ENCODE data around the gene CTSS. TPM values are rescaled to one million over a fixed set of nuclear protein-coding genes. Genes with fewer than 3 reads are reported as not detected.
A peak's percentile ranks its signal among the peaks of the same experiment; 100 is the strongest.

CTSS gene
- total RNA-seq, 2 donors from 2014 or later, result 11.3 to 24.6 TPM

DNA sequence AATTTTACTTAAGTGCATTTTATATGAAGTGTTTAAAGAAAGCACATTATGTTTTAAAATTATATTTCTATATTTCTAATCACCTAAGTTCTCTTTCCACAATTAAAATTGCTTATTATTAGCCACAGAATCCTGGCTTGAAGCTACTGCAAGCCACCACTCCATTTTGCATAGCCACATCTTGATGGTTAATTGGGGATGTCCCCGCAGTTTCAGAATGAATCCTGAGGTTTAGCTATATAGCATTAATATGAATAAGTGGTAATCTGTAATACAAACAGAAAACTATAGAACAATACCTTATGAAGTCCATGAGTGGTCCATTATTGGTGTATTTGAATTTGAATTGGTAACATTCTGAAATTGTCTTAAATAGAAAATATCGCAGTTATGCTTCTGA lies 57.0 kb downstream of the CTSS start:
- no peak for DNase-seq (ENCODE audit: low spot score)
- H3K4me1 ChIP-seq (replicated peaks), result no peaks in the 10 kb centered on the region
- intact Hi-C loops (cut with DNase I), result no loop called here
- no peak overlapping the region for H3K4me3 ChIP-seq
- H3K9me3 ChIP-seq, result no peaks in the 10 kb centered on the region
- no peaks in the 10 kb centered on the region for H3K36me3 ChIP-seq
- TF ChIP-seq, protein P1, sequence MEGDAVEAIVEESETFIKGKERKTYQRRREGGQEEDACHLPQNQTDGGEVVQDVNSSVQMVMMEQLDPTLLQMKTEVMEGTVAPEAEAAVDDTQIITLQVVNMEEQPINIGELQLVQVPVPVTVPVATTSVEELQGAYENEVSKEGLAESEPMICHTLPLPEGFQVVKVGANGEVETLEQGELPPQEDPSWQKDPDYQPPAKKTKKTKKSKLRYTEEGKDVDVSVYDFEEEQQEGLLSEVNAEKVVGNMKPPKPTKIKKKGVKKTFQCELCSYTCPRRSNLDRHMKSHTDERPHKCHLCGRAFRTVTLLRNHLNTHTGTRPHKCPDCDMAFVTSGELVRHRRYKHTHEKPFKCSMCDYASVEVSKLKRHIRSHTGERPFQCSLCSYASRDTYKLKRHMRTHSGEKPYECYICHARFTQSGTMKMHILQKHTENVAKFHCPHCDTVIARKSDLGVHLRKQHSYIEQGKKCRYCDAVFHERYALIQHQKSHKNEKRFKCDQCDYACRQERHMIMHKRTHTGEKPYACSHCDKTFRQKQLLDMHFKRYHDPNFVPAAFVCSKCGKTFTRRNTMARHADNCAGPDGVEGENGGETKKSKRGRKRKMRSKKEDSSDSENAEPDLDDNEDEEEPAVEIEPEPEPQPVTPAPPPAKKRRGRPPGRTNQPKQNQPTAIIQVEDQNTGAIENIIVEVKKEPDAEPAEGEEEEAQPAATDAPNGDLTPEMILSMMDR (IDR thresholded peaks at IDR 0.05), result no peak
- no peak for TF ChIP-seq POLR2AphosphoS5 (IDR thresholded peaks at IDR 0.05)
- WGBS, result 94% methylated on average over 2 of the region's 2 CpGs
- H3K27ac ChIP-seq, result no peak overlapping the region
- no peaks in the 10 kb centered on the region for H3K27me3 ChIP-seq (replicated peaks; ENCODE audit: insufficient read depth)

- no peak for DNase-seq (ENCODE audit: low spot score)
- 84% methylated on average over 1 of the region's 1 CpG for WGBS
- H3K27me3 ChIP-seq (replicated peaks; ENCODE audit: insufficient read depth), result no peaks in the 10 kb centered on the region
- H3K36me3 ChIP-seq, result no peaks in the 10 kb centered on the region
- no peaks in the 10 kb centered on the region for H3K9me3 ChIP-seq
- no peak for TF ChIP-seq POLR2AphosphoS5 (IDR thresholded peaks at IDR 0.05)
- TF ChIP-seq, protein P1 (IDR thresholded peaks at IDR 0.05), result no peak
- TF ChIP-seq POLR2A (IDR thresholded peaks at IDR 0.05), result no peak
- intact Hi-C loops (cut with DNase I), result no loop called here
- H3K4me3 ChIP-seq, result no peak overlapping the region
- H3K27ac ChIP-seq, result no peak overlapping the region
- no peaks in the 10 kb centered on the region for H3K4me1 ChIP-seq (replicated peaks)
These were observed 59.5 kb downstream of the CTSS start for GRCh38 chr1:150706091-150706490.

DNA sequence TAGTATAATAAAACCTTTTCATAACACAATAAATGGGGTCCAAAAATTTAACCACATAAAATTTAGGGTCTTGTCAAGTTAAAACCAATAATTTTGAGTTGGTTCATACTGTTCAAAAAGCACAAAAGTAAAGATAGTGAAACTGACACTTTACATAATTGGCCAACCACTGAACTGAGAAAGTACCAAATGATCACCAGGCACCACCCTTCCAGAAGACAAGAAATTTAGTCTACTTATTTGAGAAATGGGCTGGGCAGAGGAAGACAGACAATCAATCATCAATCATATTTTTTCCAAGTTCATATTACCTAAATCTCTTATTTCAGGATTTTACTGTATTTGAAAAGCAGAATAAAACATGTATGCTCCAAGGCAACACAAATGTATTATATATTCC lies 62.2 kb downstream of the CTSS start:
- TF ChIP-seq, protein P1 (IDR thresholded peaks at IDR 0.05), result no peak
- TF ChIP-seq POLR2A (IDR thresholded peaks at IDR 0.05) (no peak), POLR2AphosphoS5 (IDR thresholded peaks at IDR 0.05) (no peak)
- H3K4me3 ChIP-seq, result no peak overlapping the region
- no peaks in the 10 kb centered on the region for H3K36me3 ChIP-seq
- H3K27ac ChIP-seq, result no peak overlapping the region
- intact Hi-C loops (cut with DNase I), result no loop called here
- DNase-seq (ENCODE audit: low spot score), result no peak
- no peaks in the 10 kb centered on the region for H3K9me3 ChIP-seq
- H3K27me3 ChIP-seq (replicated peaks; ENCODE audit: insufficient read depth), result no peaks in the 10 kb centered on the region
- H3K4me1 ChIP-seq (replicated peaks), result no peaks in the 10 kb centered on the region

GRCh38 chr1:150696995-150697927 lies 68.3 kb downstream of the CTSS start, which contains the start of gene GOLPH3L:
TSS of gene GOLPH3L (minus strand) at chr1:150697154. CDS start at chr1:150694838, 2,316 bp downstream.
- Histone ChIP-seq H3K36me3 (no peaks in the 10 kb centered on the region), H3K4me3 (peak within 1 kb of the TSS; percentile 38 to 58), H3K27ac (peak within 1 kb of the TSS; percentile 75 to 81), H3K27me3 (replicated peaks; ENCODE audit: insufficient read depth) (no peaks in the 10 kb centered on the region), H3K9me3 (no peaks in the 10 kb centered on the region), H3K4me1 (replicated peaks) (no peaks in the 10 kb centered on the region)
- WGBS, result 3% methylated on average over 18 of the region's 18 CpGs
- intact Hi-C loops (cut with DNase I), result no loop called here
- DNase-seq (ENCODE audit: low spot score), result peak; percentile 98
- TF ChIP-seq POLR2AphosphoS5 (IDR thresholded peaks at IDR 0.05), result peak; percentile 99
- TF ChIP-seq, protein P1 (IDR thresholded peaks at IDR 0.05), result peak in 2 of 4 experiments; percentile 31 to 50
- peak; percentile 73 for TF ChIP-seq POLR2A (IDR thresholded peaks at IDR 0.05)

DNA sequence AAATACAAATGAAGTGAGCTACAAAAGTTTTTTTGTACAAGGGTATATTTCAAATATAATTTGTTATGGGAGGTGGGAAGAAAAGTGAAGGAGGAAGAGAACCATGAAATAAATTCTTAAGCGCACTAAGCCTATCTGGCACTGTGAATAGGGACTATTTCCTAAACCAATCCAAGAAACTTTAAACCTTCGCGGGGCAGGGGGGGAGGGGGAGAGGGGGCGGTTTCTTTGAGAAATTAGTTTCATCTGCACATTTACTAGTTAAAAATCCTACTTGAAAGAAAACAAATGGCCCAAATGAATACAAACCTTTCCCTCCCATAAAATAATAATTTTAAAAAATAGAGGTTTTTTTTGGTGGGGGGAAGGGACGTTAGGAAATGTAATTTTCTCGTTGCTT lies 69.0 kb downstream of the CTSS start:
- intact Hi-C loops (cut with DNase I), result no loop called here
- no peaks in the 10 kb centered on the region for H3K27me3 ChIP-seq (replicated peaks; ENCODE audit: insufficient read depth)
- H3K27ac ChIP-seq, result peak overlapping the region; percentile 75 to 81
- peak overlapping the region; percentile 38 to 58 for H3K4me3 ChIP-seq
- H3K36me3 ChIP-seq, result no peaks in the 10 kb centered on the region
- no peaks in the 10 kb centered on the region for H3K9me3 ChIP-seq
- TF ChIP-seq POLR2A (IDR thresholded peaks at IDR 0.05), result no peak
- TF ChIP-seq, protein P1 (IDR thresholded peaks at IDR 0.05), result no peak
- TF ChIP-seq POLR2AphosphoS5 (IDR thresholded peaks at IDR 0.05), result no peak
- no peaks in the 10 kb centered on the region for H3K4me1 ChIP-seq (replicated peaks)
- under 1% methylated on average over 6 of the region's 6 CpGs for WGBS
- no peak for DNase-seq (ENCODE audit: low spot score)
